ENCODE results near the gene BANF1. TPM values are rescaled to one million over a fixed set of nuclear protein-coding genes. Genes with fewer than 3 reads are reported as not detected.
A peak's percentile ranks its signal among the peaks of the same experiment; 100 is the strongest.

BANF1 gene
- total and polyA plus RNA-seq, 9 donors: 35.7 to 264 (median 243) TPM

DNA sequence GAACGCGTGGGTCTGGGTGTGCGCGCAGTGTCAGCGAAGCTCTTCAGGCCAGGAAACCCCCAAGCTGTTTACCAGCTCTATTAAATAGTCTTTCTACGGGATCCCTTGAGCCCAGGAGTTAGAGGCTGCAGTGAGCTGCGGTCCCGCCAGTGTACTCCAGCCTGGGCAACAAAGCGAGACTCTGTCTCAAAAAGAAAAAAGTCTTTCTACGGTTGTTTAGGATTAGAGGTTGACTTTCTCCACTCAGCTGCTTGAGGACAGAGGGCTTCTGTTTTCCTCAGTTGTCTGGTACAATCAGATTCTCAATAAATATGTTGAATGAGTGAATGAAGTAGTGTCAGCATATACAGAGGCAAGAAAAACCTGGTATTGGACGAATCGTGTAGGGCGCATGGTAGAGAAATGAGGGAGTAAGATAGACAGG lies 40.1 kb upstream of the BANF1 start:
- H3K36me3 ChIP-seq (ENCODE audit: control insufficient read depth, insufficient read depth, low read length): peaks cover 37% of the 10 kb centered on the region
- no peaks in the 10 kb centered on the region for H3K27me3 ChIP-seq (ENCODE audit: control insufficient read depth, insufficient read depth, low read length)
- no peaks in the 10 kb centered on the region for H3K9me3 ChIP-seq (replicated peaks; ENCODE audit: control insufficient read depth, low read depth, low read length)
- no peak for DNase-seq
- H3K4me1 ChIP-seq (ENCODE audit: control insufficient read depth, insufficient read depth, low read length): peaks cover 18% of the 10 kb centered on the region
- H3K4me3 ChIP-seq (ENCODE audit: low read length): peak overlapping the region; percentile 92
- H3K27ac ChIP-seq (ENCODE audit: low read length): peak overlapping the region; percentile 35
- WGBS (ENCODE audit: insufficient coverage): 11% methylated on average over 3 of the region's 13 CpGs

DNA sequence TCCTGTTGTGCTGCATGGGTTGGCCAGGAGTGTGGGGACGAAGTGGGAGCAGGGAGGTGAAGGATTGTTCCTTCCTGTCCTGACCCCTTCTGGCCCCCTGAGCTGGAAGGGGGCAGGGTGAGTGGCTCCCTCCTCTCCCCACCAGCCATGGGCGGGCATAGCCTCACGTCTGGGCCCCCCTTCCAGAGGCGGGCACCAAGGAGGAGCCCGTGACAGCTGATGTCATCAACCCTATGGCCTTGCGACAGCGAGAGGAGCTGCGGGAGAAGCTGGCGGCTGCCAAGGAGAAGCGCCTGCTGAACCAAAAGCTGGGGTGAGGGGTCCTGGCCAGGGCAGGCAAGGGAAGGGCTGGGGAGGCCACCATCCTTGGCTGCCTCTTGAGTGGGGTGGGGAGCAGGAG lies 37.4 kb upstream of the BANF1 start:
- WGBS (ENCODE audit: insufficient coverage): 84% methylated on average over 7 of the region's 10 CpGs
- DNase-seq: no peak
- no peaks in the 10 kb centered on the region for H3K9me3 ChIP-seq (replicated peaks; ENCODE audit: control insufficient read depth, low read depth, low read length)
- H3K4me3 ChIP-seq (ENCODE audit: low read length): no peak overlapping the region
- H3K27ac ChIP-seq (ENCODE audit: low read length): no peak overlapping the region
- H3K27me3 ChIP-seq (ENCODE audit: control insufficient read depth, insufficient read depth, low read length): no peaks in the 10 kb centered on the region
- peaks cover 24% of the 10 kb centered on the region for H3K4me1 ChIP-seq (ENCODE audit: control insufficient read depth, insufficient read depth, low read length)
- H3K36me3 ChIP-seq (ENCODE audit: control insufficient read depth, insufficient read depth, low read length): peaks cover 61% of the 10 kb centered on the region

- peaks cover 68% of the 10 kb centered on the region for H3K36me3 ChIP-seq (ENCODE audit: control insufficient read depth, insufficient read depth, low read length)
- no peaks in the 10 kb centered on the region for H3K27me3 ChIP-seq (ENCODE audit: control insufficient read depth, insufficient read depth, low read length)
- DNase-seq: no peak
- no peak overlapping the region for H3K4me3 ChIP-seq (ENCODE audit: low read length)
- no peaks in the 10 kb centered on the region for H3K9me3 ChIP-seq (replicated peaks; ENCODE audit: control insufficient read depth, low read depth, low read length)
- 95% methylated on average over 31 of the region's 36 CpGs for WGBS (ENCODE audit: insufficient coverage)
- no peak overlapping the region for H3K27ac ChIP-seq (ENCODE audit: low read length)
- H3K4me1 ChIP-seq (ENCODE audit: control insufficient read depth, insufficient read depth, low read length): peaks cover 19% of the 10 kb centered on the region
Observed at GRCh38 chr11:65965986-65966762, 36.1 kb upstream of the BANF1 start.

GRCh38 chr11:65967329-65967934 lies 34.9 kb upstream of the BANF1 start:
- 90% methylated on average over 25 of the region's 30 CpGs for WGBS (ENCODE audit: insufficient coverage)
- H3K4me3 ChIP-seq (ENCODE audit: low read length): no peak overlapping the region
- no peaks in the 10 kb centered on the region for H3K27me3 ChIP-seq (ENCODE audit: control insufficient read depth, insufficient read depth, low read length)
- H3K9me3 ChIP-seq (replicated peaks; ENCODE audit: control insufficient read depth, low read depth, low read length): no peaks in the 10 kb centered on the region
- DNase-seq: no peak
- no peak overlapping the region for H3K27ac ChIP-seq (ENCODE audit: low read length)
- peaks cover 71% of the 10 kb centered on the region for H3K36me3 ChIP-seq (ENCODE audit: control insufficient read depth, insufficient read depth, low read length)
- peaks cover 15% of the 10 kb centered on the region for H3K4me1 ChIP-seq (ENCODE audit: control insufficient read depth, insufficient read depth, low read length)

DNA sequence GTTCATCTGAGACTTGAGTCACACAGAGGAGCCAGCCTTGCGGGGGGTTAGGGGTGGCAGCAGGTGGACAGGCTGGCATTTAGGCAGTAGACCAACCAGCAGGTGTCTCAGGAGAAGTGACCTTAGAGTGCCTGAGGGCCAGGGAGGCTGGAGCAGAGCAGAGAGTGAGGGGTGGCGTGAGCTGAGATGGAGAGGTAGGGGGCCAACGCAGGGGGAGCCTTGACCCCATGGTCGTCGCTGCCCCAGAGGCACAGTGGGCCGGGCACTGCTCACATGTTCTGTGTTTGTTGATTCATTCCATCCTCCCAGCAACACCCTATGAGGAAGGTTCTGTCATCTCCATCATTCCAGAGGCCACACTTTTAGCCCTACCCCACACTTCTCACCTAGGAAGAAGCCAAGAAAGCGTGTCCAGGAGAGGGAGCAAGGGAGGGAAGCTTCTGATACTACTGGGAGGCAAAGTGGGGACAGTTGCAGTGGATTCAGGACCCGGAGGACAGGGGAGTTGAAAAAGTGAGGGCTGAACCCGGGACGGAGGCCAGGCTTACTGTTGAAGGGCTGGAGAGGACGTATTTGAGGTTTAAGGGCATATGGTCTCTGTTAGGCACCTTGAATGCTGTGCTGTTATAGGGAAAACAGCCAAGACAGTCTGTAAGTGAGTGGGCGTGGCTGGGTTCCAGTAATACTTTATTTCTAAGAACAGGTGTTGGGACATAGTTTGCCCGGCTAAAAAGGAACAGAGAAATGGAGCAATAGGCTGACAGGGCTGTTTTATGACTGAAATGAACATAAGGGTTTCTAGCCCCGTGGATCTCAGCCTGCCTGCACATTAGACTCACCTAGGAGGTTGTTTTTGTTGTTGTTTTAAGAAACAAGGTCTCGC lies 33.5 kb upstream of the BANF1 start:
- Histone ChIP-seq H3K4me1 (ENCODE audit: control insufficient read depth, insufficient read depth, low read length) (peaks cover 7% of the 10 kb centered on the region), H3K9me3 (replicated peaks; ENCODE audit: control insufficient read depth, low read depth, low read length) (no peaks in the 10 kb centered on the region), H3K36me3 (ENCODE audit: control insufficient read depth, insufficient read depth, low read length) (peaks cover 76% of the 10 kb centered on the region), H3K4me3 (ENCODE audit: low read length) (no peak overlapping the region), H3K27ac (ENCODE audit: low read length) (peak overlapping the region; percentile 29), H3K27me3 (ENCODE audit: control insufficient read depth, insufficient read depth, low read length) (no peaks in the 10 kb centered on the region)
- WGBS (ENCODE audit: insufficient coverage): 80% methylated on average over 8 of the region's 15 CpGs
- no peak for DNase-seq

DNA sequence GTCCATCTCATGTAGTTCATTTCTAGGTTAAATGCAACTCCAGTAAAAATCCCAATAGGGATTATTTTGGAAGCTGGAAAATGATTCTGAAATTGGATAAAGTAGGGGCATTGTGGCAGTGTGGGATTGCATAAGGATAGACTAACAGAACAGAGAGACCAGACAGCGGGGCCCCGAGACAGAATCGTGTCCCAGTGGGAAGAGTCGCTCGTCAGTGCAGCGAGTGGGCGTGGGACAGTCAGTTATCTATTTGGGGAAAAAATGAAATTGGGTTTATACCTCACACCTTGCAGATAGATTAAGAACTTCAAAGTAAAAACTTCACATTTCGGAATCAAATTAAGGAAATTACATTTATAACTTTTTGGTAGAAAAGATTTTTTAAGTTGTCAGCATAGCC lies 30.2 kb upstream of the BANF1 start:
- no peak overlapping the region for H3K4me3 ChIP-seq (ENCODE audit: low read length)

DNA sequence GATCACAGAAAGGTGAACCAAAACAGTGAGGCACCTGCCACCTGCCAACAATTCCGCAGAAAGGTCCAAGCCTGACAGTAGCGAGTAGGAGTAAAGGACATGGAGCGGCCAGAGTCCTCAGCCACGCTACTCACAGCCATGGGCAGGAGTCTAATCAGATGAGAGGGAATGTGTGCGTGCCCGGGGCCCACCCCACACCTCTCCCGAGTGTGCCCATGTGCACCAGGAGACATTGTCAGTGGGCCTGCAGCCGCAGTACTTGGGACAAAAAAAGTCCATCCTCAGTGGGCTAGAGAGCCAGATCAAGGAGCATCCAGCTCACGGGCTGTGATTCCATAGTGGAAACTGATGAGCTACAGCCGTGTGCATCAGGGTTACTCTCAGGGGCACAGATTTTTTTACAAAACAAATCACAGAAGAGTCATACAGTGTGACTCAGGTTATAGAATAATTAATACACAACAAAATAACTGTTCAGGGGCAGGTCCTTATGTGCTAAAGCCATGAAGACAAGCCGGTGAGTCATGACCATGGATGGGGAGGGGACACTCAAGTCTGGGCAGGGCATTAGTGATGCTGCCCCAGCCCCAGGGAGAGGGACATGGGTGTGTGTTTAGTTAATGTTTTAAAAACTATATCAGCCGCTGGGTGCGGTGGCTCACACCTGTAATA lies 28.7 kb upstream of the BANF1 start:
- no peaks in the 10 kb centered on the region for H3K27me3 ChIP-seq (ENCODE audit: control insufficient read depth, insufficient read depth, low read length)
- 94% methylated on average over 9 of the region's 13 CpGs for WGBS (ENCODE audit: insufficient coverage)

More for the DNA sequence above, 30.2 kb upstream of the BANF1 start:
- 90% methylated on average over 4 of the region's 8 CpGs for WGBS (ENCODE audit: insufficient coverage)
- H3K36me3 ChIP-seq (ENCODE audit: control insufficient read depth, insufficient read depth, low read length): peaks cover 65% of the 10 kb centered on the region
- no peaks in the 10 kb centered on the region for H3K9me3 ChIP-seq (replicated peaks; ENCODE audit: control insufficient read depth, low read depth, low read length)
- no peak for DNase-seq
- peaks cover 7% of the 10 kb centered on the region for H3K4me1 ChIP-seq (ENCODE audit: control insufficient read depth, insufficient read depth, low read length)
- H3K27ac ChIP-seq (ENCODE audit: low read length): no peak overlapping the region
- no peaks in the 10 kb centered on the region for H3K27me3 ChIP-seq (ENCODE audit: control insufficient read depth, insufficient read depth, low read length)

GRCh38 chr11:65975771-65976170 lies 26.5 kb upstream of the BANF1 start:
- no peak for DNase-seq
- H3K9me3 ChIP-seq (replicated peaks; ENCODE audit: control insufficient read depth, low read depth, low read length): no peaks in the 10 kb centered on the region
- WGBS (ENCODE audit: insufficient coverage): 90% methylated on average over 9 of the region's 9 CpGs
- no peak overlapping the region for H3K27ac ChIP-seq (ENCODE audit: low read length)
- H3K4me3 ChIP-seq (ENCODE audit: low read length): no peak overlapping the region
- no peaks in the 10 kb centered on the region for H3K27me3 ChIP-seq (ENCODE audit: control insufficient read depth, insufficient read depth, low read length)
- no peaks in the 10 kb centered on the region for H3K4me1 ChIP-seq (ENCODE audit: control insufficient read depth, insufficient read depth, low read length)
- peaks cover 65% of the 10 kb centered on the region for H3K36me3 ChIP-seq (ENCODE audit: control insufficient read depth, insufficient read depth, low read length)

More for the DNA sequence above, 28.7 kb upstream of the BANF1 start:
- no peak overlapping the region for H3K27ac ChIP-seq (ENCODE audit: low read length)
- peaks cover 4% of the 10 kb centered on the region for H3K4me1 ChIP-seq (ENCODE audit: control insufficient read depth, insufficient read depth, low read length)
- H3K36me3 ChIP-seq (ENCODE audit: control insufficient read depth, insufficient read depth, low read length): peaks cover 65% of the 10 kb centered on the region
- no peaks in the 10 kb centered on the region for H3K9me3 ChIP-seq (replicated peaks; ENCODE audit: control insufficient read depth, low read depth, low read length)
- H3K4me3 ChIP-seq (ENCODE audit: low read length): no peak overlapping the region
- DNase-seq: no peak

DNA sequence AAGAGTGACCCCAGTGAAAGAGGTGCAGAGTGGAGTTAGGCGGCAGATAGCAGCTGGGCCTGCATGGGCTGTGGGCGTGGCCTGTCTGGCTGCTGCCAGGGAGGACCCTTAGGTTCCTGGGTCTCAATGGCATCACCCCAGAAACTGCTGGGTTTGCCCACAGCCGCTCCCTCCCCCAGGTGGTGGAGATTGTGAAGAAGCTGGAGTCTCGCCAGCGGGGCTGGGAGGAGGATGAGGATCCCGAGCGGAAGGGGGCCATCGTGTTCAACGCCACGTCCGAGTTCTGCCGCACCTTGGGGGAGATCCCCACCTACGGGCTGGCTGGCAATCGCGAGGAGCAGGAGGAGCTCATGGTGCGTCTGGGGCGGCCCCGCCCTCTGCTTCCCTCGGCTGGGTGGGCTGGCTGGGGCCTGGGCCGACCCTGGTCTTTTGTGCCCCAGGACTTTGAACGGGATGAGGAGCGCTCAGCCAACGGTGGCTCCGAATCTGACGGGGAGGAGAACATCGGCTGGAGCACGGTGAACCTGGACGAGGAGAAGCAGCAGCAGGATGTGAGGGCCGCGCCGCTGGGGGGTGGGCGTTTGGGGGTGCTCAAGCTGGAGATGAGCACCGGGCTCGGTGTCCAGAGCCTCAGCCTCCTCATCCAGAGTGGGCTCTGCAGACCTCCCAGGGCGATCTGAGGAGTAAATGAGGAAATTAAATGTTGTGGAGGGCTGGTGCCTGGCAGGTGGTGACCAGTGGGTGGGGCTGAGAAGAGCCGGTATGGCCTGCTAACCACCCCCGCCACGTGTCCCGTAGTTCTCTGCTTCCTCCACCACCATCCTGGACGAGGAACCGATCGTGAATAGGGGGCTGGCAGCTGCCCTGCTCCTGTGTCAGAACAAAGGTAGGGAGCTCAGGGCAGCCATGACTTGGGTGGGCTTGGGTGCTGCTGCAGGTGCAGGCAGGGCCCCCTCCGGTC lies 25.8 kb upstream of the BANF1 start:
- no peak for DNase-seq
- Histone ChIP-seq H3K27ac (ENCODE audit: low read length) (no peak overlapping the region), H3K36me3 (ENCODE audit: control insufficient read depth, insufficient read depth, low read length) (peaks cover 65% of the 10 kb centered on the region), H3K4me3 (ENCODE audit: low read length) (no peak overlapping the region), H3K4me1 (ENCODE audit: control insufficient read depth, insufficient read depth, low read length) (no peaks in the 10 kb centered on the region), H3K9me3 (replicated peaks; ENCODE audit: control insufficient read depth, low read depth, low read length) (no peaks in the 10 kb centered on the region), H3K27me3 (ENCODE audit: control insufficient read depth, insufficient read depth, low read length) (no peaks in the 10 kb centered on the region)
- 81% methylated on average over 32 of the region's 43 CpGs for WGBS (ENCODE audit: insufficient coverage)

Data from muscle of leg (tissue), 11 donors.